Colonic mucosa (tissue), 4 donors: Measurements from ENCODE around the gene MAP3K5. TPM values are rescaled to one million over a fixed set of nuclear protein-coding genes. Genes with fewer than 3 reads are reported as not detected.

Source experiments
- DNase-seq: peaks from one replicate; pipeline ENCODE4 v3.0.0-alpha.2; 2020
- H3K27ac ChIP-seq: fragments of 200-600 bp; one replicate; pipeline ENCODE4 v1.8.0; 2021
- H3K27me3 ChIP-seq: fragments of 200-600 bp; one replicate; pipeline ENCODE4 v1.8.0; 2021
- H3K36me3 ChIP-seq: fragments of 200-600 bp; one replicate; pipeline ENCODE4 v1.8.0; 2021
- H3K4me1 ChIP-seq: fragments of 200-600 bp; one replicate; pipeline ENCODE4 v1.8.0; 2021; ENCODE audit warnings: mild to moderate bottlenecking
- H3K4me3 ChIP-seq: fragments of 200-600 bp; one replicate; pipeline ENCODE4 v1.8.0; 2021
- H3K9ac ChIP-seq, 2 donors: one replicate each; pipeline ENCODE4 v1.7.0; 2013; ENCODE audit warnings: control low read depth in 2 of 2, low read depth in 2 of 2, low read length in 2 of 2
- H3K9me3 ChIP-seq: fragments of 200-600 bp; one replicate; pipeline ENCODE4 v1.8.0; 2021
- CTCF ChIP-seq: fragments of 200-600 bp; IDR thresholded peaks from one replicate; pipeline ENCODE4 v1.8.0; 2022; ENCODE audit warnings: antibody characterized with exemption, mild to moderate bottlenecking
- intact Hi-C: fragments of 100-400 bp; cut with DNase I; formaldehyde crosslinking; loops from one replicate; pipeline ENCODE4 v1.14.1; 2022
- total RNA-seq, 2 donors: library from RNA; stranded (reverse); fragmentation: NEBNext Ultra II Directional in 1 of 2; extraction: Animal tissue kit (Norgen Biotek cat#: 25700) in 1 of 2; gene quantifications; one replicate each; pipeline ENCODE4 v1.2.1, GENCODE V29; 2021
- donor health status: healthy.
- donor health status: DM: no; HTN: no; CAD: no.
- donor health status: DM: no; HTN: no; CAD: no.

The MAP3K5 gene
- total RNA-seq, 2 donors from 2014 or later = 15.3 to 17.1 TPM

GRCh38 chr6:136614994-136615393 lies 177.3 kb downstream of the MAP3K5 start:
- no peak overlapping the region for H3K9ac ChIP-seq
- TF ChIP-seq CTCF = no peak
- no peaks in the 10 kb centered on the region for H3K9me3 ChIP-seq
- no peaks in the 10 kb centered on the region for H3K27me3 ChIP-seq
- no peak overlapping the region for H3K4me3 ChIP-seq
- H3K36me3 ChIP-seq = no peaks in the 10 kb centered on the region
- intact Hi-C loops = no loop called here
- H3K4me1 ChIP-seq = no peaks in the 10 kb centered on the region
- no peak for DNase-seq
- H3K27ac ChIP-seq = no peak overlapping the region

DNA sequence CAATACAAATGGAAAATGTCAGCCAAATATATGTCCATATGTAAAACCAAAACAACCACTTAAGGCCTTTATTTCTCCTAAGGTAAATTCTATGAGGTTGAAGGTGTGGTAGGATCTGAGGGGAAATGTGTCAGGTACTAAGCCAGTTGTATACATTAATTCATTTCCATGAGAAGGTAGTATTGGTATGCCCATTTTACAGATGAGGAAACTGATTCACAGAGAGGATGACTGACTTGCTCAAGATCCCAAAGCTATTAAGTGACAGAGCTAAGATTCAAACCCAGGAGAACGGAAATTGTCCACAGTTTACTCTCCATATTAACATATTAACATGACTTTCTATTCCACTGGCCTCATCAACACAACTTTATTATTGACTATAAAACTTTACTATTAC lies 177.9 kb downstream of the MAP3K5 start:
- Histone ChIP-seq H3K27me3 (no peaks in the 10 kb centered on the region), H3K4me3 (no peak overlapping the region), H3K36me3 (no peaks in the 10 kb centered on the region), H3K9ac (no peak overlapping the region), H3K9me3 (no peaks in the 10 kb centered on the region), H3K4me1 (peaks cover 5% of the 10 kb centered on the region), H3K27ac (no peak overlapping the region)
- intact Hi-C loops = no loop called here
- no peak for DNase-seq
- TF ChIP-seq CTCF = no peak

DNA sequence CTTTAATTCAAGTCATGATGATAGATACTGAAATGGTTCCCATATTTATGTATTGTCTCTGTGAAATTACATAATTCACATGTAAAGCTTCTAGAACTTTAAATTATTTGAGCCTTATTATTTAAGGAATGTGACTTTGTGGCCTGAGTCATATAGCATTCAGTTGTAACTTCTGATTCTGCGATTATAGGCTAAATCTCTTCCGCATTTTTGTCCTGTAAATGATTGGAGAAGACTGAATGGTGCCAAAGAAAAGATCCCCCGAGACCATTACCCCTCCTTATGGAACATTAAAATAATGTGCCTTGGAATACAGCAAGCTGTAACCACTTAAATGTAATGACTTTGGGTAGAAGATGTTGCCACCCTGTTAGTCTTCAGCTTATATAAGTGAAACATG lies 178.8 kb downstream of the MAP3K5 start:
- intact Hi-C loops = no loop called here
- Histone ChIP-seq H3K4me1 (peaks cover 7% of the 10 kb centered on the region), H3K9me3 (no peaks in the 10 kb centered on the region), H3K27me3 (no peaks in the 10 kb centered on the region), H3K4me3 (no peak overlapping the region), H3K27ac (no peak overlapping the region), H3K9ac (no peak overlapping the region), H3K36me3 (no peaks in the 10 kb centered on the region)
- no peak for DNase-seq
- no peak for TF ChIP-seq CTCF

DNA sequence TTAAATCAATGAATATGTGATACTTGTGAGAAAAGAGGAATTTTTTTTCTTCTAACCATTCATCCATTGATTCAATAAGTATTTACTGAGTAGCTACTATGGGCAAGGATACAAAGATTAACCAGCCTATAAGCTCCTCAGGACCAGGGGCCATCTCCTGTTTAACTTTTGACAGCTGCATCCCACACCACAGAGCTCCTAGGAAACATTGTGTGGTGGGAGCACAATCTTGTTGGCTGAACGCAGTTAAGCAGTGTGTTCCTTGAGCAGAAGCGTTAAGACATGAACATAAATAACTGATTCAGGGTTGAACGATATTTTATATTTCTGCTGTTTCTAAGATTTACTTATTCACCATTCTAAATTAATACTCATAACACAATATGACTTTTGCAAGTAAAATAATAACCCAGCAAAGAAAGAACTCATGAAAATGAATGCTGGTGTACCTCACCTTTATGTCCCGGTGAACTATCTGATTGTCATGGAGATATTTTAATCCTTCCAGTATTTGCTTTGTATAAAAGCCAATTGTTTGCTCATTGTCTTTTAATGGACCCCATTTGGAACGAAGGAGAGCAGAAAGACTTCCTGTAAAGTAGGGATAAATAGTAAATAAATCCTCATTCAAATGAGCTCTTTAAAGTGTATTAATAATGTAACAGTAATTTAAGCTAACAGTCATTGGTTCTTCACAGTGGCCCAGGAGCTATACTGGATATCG lies 179.4 kb downstream of the MAP3K5 start:
- Histone ChIP-seq H3K27me3 (no peaks in the 10 kb centered on the region), H3K27ac (no peak overlapping the region), H3K9ac (no peak overlapping the region), H3K4me3 (no peak overlapping the region), H3K4me1 (peaks cover 7% of the 10 kb centered on the region), H3K36me3 (no peaks in the 10 kb centered on the region), H3K9me3 (no peaks in the 10 kb centered on the region)
- TF ChIP-seq CTCF = no peak
- intact Hi-C loops = no loop called here
- no peak for DNase-seq

DNA sequence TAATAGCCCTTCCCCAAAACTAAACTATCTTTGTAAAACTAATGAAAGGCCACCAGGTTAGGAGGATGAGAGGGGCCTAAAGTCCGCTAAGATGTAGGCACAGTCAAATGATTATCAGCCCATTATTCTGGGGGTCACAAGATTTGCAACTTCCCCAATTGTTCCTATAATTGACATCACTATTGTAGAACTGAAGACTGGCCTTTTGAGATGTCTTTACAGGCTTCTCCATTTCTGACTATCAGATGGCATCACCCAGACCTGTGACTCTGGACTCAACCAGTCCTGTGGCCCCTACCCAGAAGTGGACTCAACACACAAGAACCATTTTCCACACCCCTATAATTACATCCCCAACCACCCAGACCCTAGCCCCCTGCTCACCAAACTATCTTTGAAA lies 180.5 kb downstream of the MAP3K5 start:
- Histone ChIP-seq H3K27me3 (no peaks in the 10 kb centered on the region), H3K4me1 (peaks cover 14% of the 10 kb centered on the region), H3K4me3 (no peak overlapping the region), H3K9me3 (no peaks in the 10 kb centered on the region), H3K9ac (no peak overlapping the region), H3K36me3 (no peaks in the 10 kb centered on the region), H3K27ac (no peak overlapping the region)
- TF ChIP-seq CTCF = no peak
- no peak for DNase-seq
- intact Hi-C loops = no loop called here
